Measurements from ENCODE around the gene ADAMTS14.

- TF ChIP-seq CTCF (IDR thresholded peaks at IDR 0.05; ENCODE audit: low read depth, low read length, poor library complexity, severe bottlenecking): no peak
- no peak for TF ChIP-seq EZH2phosphoT487 (IDR thresholded peaks at IDR 0.05; ENCODE audit: borderline replicate concordance, low read length)
Measured at GRCh38 chr10:70762441-70763175, 90.3 kb downstream of the ADAMTS14 start.

Measured in DOHH2 (cell line).